Activated CD4-positive, alpha-beta T cell treated with anti-CD3 and anti-CD28 coated beads, Interleukin-2, Interleukin-4, amounts not matched to agents 100 ng/mL and 50 ng/mL, durations not matched to agents 16 hours and 8 hours (primary cell): ENCODE data around the gene CUX1.
A peak's percentile ranks its signal among the peaks of the same experiment; 100 is the strongest.
"Not testable (repeated sequence)": the region's sequence is repeated elsewhere in the genome, so short reads cannot be mapped to it uniquely, and the experiment has no call there.

ENCODE experiments used
- DNase-seq: peaks from one replicate; pipeline ENCODE4 v3.0.0-alpha.2; 2020; ENCODE audit warnings: low spot score

The CUX1 gene

GRCh38 chr7:102099474-102099873 is 282.0 kb downstream of the CUX1 start:
- DNase-seq = no peak

- no peak for DNase-seq
Observed at GRCh38 chr7:102101111-102101551, 283.7 kb downstream of the CUX1 start.

- no peak for DNase-seq
Observed at GRCh38 chr7:102101926-102102325, 284.5 kb downstream of the CUX1 start.

GRCh38 chr7:102103027-102103372 is 285.6 kb downstream of the CUX1 start:
- DNase-seq = no peak

- DNase-seq = no peak
Observed at GRCh38 chr7:102104245-102104644, 286.8 kb downstream of the CUX1 start.

DNA sequence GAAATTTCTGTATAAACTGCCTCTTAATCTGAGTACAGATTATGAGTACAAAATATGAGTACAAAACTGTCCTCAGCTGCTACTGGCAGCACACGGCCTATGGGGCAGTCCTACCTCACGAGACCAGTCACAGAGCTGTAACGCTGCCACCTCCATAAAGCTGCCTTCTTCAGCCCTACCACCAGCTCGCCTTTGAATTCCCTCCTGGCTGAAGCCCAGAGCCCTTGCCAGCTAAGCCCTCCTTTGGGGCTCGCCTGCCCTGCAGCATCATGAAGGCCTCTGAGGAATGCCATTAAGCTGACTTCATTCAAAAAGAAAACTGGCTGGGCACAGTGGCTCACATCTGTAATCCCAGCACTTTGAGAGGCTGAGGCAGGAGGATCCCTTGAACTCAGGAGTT is 289.2 kb downstream of the CUX1 start:
- no peak for DNase-seq

DNA sequence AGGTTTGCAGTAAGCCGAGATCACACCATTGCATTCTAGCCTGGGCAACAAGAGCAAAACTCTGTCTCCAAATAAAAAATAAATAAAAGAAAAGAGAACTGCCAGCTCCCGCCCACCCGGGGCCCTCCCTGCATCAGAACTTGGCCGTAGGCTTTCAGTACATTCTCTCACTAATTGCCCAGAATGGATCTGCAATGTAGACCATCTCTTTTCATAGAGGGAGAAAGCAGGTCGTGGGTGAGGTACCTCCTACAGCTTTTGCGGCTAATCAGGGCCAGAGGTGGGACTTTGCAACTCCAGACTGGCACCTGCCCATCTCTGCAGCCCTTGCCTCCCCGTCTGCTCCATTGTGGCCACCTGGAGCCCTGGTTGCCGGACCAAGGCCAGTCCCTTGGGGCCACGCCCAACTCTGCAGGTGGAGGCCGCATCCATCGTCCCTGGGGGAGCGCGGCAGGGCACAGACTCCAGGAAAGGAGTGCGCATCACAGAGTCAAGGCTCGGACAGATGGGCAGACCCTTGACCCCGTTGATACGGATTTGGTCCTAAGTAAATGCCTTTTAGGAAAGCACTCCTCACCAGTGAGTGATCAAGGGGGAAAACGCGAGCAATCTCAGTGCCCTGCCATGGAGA is 290.2 kb downstream of the CUX1 start:
- no peak for DNase-seq

DNA sequence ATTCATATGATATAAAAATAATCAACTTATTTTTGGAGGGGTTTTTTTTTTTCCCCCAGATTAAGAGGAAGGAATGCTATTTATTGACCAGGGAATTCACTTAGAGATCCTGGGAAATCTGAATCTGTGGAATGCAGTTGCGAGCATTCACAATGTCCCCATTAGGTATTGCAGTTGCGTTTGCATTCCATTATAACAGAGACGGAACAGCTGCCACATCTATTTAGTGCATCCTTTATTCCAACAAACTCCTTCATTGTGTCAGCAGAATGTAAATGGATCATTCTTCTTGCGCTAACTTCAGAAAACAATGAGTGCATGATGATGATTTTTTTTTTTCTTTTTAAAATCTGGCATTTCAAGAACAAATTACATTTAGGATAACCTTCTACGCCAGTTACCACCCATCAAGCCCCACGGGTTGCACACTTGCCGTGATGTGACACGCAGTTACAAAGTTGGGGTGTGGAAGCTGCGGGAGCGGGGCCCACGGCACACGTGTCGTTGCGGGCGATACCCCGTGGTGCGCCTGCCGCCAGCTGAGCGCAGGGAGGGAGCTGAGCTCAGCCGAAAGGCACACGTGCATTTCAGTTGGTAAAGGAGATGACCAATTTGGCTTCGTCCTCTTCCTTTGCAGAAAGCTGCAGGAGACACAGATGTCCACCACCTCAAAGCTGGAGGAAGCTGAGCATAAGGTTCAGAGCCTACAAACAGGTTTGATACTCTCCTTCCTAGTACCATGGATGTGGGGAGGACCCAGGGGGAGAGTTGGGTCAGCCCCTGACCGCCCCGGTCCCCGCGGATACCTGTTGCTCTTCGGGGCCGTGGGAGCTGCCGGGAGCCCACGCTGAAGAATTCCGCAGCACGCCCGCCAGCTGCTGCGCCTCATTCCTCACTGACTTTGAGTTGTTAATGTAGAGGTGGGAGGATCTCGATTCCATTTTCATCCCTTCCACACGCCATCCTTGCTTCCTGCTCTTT is 293.9 kb downstream of the CUX1 start:
- no peak for DNase-seq

DNA sequence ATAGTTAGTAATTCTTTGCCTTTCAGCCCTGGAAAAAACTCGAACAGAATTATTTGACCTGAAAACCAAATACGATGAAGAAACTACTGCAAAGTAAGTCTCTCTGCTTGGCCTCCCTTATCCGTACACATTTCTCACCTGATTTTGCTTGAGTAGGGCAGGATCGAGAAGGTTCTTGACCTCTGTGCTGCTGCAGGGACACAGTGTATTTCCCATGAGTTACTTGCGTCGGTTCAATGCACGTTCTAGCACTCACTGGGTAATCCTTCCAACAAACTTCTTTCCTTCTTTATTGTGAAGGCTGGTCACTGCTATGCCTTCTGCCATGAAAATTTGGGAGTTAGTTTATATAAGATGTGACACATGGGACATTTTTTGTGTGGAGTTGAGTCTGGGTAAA is 297.8 kb downstream of the CUX1 start:
- no peak for DNase-seq

DNA sequence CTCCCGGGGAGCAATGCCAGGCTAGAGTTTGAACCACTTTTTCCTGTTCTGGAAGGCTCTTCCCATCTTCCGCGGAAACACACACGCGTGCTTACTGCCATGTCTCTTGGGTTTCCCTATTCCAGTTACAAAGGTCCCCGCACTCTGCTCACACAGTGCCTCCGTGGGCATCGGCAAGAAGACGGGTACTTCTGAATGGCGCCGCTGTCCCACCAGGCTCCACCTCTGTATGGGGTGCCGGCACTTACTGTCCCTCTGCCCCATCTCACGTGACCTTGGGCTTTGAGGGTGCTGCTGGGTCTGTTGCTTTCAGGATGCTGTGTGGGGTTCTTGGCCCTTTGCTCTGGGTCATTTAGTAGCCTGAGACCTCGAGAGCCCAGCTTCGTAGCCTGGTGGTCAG is 298.5 kb downstream of the CUX1 start:
- no peak for DNase-seq

DNA sequence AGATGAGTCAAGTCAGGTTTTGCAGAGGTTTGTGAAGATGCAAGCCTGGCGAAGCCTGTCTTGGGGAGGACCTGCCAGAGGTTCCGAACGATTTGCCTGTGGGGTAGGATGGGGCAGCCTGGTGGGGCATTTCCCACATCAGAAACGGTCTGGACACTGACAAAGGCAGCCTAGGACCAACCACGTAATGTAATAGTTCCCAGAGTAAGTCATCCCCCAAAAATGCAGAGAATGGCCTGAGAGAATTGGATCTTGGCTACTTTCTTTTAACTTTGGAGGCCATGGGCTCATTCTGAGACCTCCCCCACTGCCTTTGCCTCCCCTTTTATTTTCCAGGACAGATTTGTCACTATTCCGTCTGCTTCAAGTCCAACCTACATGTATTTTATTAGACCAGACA is 300.3 kb downstream of the CUX1 start:
- no peak for DNase-seq

DNA sequence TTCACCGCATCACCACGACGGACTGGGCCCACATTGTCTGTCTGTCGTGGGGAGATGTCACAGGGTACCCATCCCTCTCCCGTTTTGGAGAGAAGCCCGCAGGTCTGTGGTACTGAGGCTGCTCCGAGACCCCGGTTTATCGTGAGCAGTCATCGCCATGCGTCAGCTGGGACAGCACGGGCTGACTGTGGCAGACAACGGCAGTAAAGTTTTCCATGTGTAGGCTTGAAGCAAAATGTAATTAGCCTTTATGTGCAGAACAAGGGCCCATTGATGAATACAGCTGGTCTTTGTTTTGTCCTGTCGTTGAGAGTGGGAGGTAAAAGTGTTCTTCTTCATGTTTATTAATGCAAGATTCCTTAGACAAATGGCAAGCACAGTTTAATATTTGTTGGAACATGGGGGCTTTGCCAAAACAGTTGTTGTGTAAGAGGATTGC is 301.8 kb downstream of the CUX1 start:
- no peak for DNase-seq

GRCh38 chr7:102119925-102120324 is 302.5 kb downstream of the CUX1 start:
- DNase-seq = no peak

DNA sequence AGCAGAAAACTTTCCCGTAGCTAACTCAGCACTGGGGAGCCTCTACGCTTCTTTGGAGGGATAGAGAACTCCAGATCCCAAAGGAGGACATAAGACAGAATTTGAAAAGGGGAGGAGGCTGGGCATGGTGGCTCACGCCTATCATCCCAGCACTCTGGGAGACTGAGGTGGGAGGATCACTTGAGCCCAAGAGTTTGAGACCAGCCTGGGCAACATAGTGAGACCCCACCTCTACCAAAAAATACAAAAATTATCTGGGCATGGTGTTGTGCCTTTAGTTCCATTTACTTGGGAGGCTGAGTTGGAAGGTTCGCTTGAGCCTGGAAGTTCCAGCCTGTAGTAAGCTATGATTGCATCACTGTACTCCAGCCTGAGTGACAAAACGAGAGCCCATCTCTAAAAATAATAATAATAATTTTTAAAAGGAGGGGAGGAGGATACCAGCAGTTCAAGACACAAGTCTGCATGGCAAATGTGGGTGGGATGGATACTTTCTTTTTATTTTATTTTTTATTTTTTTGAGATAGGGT is 303.3 kb downstream of the CUX1 start:
- DNase-seq = no peak

DNA sequence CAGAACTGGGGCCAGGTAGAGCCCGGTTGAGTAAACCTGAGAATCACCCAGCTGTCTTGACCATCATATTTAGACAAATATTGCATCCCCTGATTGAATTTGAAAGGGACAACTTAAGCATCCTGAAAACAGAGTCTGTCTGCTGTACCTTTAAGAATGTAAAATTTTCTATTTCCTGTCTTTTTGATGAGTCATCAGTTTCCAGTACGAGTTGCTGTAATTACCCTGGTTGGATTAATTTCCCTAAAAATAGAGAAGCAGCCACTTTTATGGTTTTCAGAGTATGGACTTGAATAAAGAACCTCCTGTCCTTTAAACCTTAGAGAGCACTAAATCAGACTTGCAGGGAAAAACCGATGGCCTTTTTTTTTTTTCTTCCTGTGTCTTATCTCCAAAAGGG is 304.6 kb downstream of the CUX1 start:
- DNase-seq = peak; percentile 29

DNA sequence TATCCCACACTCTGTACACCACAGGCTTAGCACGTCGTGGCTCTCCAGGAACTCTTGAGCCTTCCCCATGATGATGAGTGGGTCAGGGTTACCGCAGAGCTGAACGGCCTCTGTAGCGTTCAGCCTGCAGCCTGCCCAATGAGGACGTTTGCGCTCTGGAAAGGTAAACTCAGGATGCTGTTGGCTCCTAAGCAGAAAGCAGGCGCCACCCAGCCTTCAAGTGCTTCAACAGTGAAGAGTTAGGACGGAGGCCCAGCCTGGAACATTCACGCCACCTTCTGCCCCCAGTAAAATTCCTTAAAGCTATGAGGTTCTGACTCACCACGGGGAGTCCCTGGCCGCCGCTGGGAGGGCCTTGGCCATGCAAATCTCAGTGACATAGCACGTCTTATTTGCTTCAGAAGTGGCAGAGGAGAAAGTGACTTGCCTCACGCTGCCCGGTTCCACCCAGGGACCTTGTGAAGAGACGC is 307.7 kb downstream of the CUX1 start:
- DNase-seq = no peak

DNA sequence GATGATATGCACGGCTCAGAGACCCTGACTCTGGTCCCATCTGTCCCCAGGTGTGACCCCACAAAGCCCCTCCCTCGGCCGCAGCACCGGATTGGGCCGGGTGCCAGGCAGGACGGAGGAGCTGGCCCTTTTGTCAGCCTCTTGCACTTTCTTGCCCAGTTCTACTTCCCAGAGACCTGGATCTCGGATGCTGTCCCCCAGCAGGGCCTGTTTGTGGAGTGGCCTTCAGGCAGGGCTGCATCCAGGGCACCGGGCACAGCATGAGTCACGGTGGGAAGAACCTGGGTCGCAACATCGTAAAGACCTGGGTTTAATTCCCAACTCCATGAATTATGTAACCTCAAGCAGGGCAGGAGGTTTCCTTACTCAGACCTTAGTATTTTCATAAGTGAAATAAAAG is 310.9 kb downstream of the CUX1 start:
- DNase-seq = no peak

- no peak for DNase-seq
Observed at GRCh38 chr7:102129636-102130370, 312.4 kb downstream of the CUX1 start.

DNA sequence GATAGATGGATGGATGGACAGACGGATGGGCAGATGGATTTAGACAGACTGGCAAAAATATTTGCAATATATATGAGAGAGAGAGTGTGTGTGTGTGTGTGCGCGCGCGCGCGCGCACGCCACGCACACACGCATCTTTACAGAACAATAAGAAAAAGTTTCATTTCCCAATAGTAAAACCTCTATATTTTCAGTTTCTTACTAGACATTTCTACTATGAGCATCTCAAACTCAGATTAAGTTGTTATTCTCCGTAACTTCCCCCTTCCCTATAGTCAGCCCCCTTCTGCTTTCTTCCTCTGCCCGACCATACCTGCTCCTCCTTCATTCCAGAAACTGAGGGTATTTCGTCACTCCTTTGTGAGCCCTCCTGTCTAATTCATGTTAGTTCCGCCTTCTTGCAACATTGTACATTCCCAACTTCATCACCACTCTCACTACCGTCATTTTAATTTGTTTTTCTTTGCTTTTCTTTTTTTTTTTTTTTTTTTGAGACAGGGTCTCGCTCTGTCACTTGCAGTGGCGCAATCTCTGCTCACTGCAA is 314.9 kb downstream of the CUX1 start:
- no peak for DNase-seq

DNA sequence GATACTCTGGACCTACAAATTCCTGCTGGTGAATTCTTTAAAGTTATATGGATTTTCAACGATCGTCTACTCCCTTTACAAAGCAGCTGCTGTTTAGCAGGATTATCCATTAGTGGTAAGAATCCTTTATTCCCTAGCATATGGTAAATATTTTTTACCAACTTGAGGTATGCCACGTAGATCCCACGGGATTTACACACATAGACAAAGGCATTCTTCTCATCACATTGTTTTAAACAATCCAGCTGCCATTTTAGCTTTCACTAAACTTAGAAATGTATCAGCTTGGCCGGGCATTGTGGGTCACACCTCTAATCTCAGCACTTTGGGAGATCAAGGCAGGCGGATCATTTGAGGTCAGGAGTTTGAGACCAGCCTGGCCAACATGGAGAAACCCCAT is 321.2 kb downstream of the CUX1 start:
- DNase-seq = no peak

GRCh38 chr7:102140952-102141370 is 323.5 kb downstream of the CUX1 start:
- DNase-seq = peak; percentile 7

GRCh38 chr7:102142433-102142832 is 325.0 kb downstream of the CUX1 start:
- not testable (repeated sequence) for DNase-seq
